Measurements from ENCODE around the gene SOX12.
"Not testable (repeated sequence)": the region's sequence is repeated elsewhere in the genome, so short reads cannot be mapped to it uniquely, and the experiment has no call there.

SOX12 gene

GRCh38 chr20:371755-372542 lies 46.6 kb downstream of the SOX12 start:
- no peaks in the 10 kb centered on the region for H3K36me3 Mint-ChIP-seq (ENCODE audit: low read depth)
- H3K27ac Mint-ChIP-seq: peak overlapping the region; percentile 81
- TF ChIP-seq, protein P1, sequence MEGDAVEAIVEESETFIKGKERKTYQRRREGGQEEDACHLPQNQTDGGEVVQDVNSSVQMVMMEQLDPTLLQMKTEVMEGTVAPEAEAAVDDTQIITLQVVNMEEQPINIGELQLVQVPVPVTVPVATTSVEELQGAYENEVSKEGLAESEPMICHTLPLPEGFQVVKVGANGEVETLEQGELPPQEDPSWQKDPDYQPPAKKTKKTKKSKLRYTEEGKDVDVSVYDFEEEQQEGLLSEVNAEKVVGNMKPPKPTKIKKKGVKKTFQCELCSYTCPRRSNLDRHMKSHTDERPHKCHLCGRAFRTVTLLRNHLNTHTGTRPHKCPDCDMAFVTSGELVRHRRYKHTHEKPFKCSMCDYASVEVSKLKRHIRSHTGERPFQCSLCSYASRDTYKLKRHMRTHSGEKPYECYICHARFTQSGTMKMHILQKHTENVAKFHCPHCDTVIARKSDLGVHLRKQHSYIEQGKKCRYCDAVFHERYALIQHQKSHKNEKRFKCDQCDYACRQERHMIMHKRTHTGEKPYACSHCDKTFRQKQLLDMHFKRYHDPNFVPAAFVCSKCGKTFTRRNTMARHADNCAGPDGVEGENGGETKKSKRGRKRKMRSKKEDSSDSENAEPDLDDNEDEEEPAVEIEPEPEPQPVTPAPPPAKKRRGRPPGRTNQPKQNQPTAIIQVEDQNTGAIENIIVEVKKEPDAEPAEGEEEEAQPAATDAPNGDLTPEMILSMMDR (IDR thresholded peaks at IDR 0.05): no peak
- H3K27me3 Mint-ChIP-seq (ENCODE audit: low read depth, poor library complexity): peaks cover 12% of the 10 kb centered on the region
- H3K4me3 Mint-ChIP-seq: no peak overlapping the region
- H3K4me1 Mint-ChIP-seq: peaks cover 39% of the 10 kb centered on the region
- no peak for DNase-seq
- H3K9me3 Mint-ChIP-seq: no peaks in the 10 kb centered on the region

DNA sequence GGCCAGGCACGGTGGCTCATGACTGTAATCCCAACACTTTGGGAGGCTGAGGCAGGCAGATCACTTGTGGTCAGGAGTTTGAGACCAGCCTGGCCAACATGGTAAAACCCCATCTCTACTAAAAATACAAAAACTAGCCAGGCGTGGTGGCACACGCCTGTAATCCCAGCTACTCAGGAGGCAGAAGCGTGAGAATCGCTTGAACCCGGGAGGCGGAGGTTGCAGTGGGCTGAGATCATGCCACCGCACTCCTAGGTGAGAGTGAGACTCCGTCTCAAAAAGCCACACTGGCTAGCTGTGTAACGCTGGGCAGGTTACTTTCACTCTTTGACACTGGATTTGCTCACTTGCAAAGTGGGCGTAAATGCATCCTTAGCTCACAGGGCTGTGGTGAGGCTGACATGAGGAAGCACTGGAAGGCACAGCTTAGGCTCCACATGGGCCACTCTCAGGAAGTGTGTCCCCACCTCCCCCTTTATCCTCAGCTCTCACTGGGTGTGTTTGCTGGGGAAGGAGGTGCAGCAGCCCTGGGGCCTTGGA lies 47.3 kb downstream of the SOX12 start:
- not testable (repeated sequence) for H3K36me3 Mint-ChIP-seq (ENCODE audit: low read depth); H3K9me3 Mint-ChIP-seq; H3K27me3 Mint-ChIP-seq (ENCODE audit: low read depth, poor library complexity); DNase-seq; H3K27ac Mint-ChIP-seq; H3K4me3 Mint-ChIP-seq
- peaks cover 32% of the 10 kb centered on the region for H3K4me1 Mint-ChIP-seq

DNA sequence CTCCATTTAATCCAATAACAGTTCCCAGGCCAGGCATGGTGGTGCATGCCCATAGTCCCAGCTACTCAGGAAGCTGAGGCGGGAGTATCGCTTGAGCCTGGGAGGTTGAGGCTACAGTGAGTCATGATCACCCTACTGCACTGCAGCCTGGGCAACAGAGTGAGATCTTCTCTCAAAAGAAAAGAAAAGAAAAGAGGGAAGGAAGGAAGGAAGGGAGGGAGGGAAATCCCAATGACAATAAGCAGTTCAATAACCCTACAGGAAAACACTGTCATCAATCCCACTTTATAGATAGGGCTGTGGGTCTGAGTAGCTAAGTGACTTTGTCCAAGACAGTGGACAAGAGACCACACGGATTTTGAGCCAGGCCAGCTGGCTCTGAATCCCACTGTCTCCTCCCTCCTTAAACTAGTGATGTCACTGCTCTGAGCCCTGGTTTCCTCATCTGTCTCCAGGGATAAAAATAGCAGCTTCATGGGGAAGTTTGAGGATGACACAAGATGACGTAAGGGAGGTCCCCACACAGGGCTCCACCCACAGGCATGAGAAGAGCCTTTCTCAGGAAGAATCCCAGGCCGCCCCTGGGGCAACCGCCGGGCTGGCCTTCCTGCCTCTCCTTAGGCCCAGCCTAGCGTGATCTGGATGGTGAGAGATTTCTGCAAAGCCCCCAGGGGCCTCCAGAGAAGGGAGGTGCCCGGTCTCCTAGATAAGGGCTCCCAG lies 48.0 kb downstream of the SOX12 start:
- no peak for DNase-seq
- TF ChIP-seq, protein P1 (IDR thresholded peaks at IDR 0.05): no peak
- peaks cover 25% of the 10 kb centered on the region for H3K4me1 Mint-ChIP-seq
- H3K36me3 Mint-ChIP-seq (ENCODE audit: low read depth): no peaks in the 10 kb centered on the region
- no peak overlapping the region for H3K4me3 Mint-ChIP-seq
- H3K27me3 Mint-ChIP-seq (ENCODE audit: low read depth, poor library complexity): peaks cover 10% of the 10 kb centered on the region
- no peak overlapping the region for H3K27ac Mint-ChIP-seq
- no peaks in the 10 kb centered on the region for H3K9me3 Mint-ChIP-seq

GRCh38 chr20:375265-375889 lies 50.0 kb downstream of the SOX12 start:
- H3K27ac Mint-ChIP-seq: peak overlapping the region; percentile 68
- DNase-seq: no peak

DNA sequence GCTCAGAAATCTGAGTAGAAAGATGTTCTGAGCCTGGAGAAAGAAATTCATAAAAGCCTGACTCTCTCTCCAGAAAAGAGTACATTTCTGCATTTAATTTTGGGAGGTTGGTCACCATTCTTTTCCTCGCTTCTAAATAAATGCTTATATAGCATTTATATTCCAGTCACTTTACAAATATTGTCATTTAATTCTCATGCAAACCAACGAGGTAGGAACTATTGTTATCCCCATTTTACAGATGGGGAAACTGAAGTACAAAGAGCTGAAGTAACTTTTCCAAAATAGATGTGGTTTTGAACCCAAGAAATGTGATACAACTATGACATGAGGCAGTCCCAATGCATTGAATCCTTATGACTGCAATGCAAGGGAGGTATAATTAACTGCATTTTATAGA lies 50.7 kb downstream of the SOX12 start:
- Mint-ChIP-seq H3K9me3 (no peaks in the 10 kb centered on the region), H3K36me3 (ENCODE audit: low read depth) (no peaks in the 10 kb centered on the region), H3K4me3 (no peak overlapping the region), H3K4me1 (peaks cover 16% of the 10 kb centered on the region), H3K27me3 (ENCODE audit: low read depth, poor library complexity) (peaks cover 18% of the 10 kb centered on the region), H3K27ac (no peak overlapping the region)
- no peak for DNase-seq
- TF ChIP-seq, protein P1 (IDR thresholded peaks at IDR 0.05): no peak

More at GRCh38 chr20:375265-375889, 50.0 kb downstream of the SOX12 start:
- no peak overlapping the region for H3K4me3 Mint-ChIP-seq
- peaks cover 16% of the 10 kb centered on the region for H3K4me1 Mint-ChIP-seq
- H3K27me3 Mint-ChIP-seq (ENCODE audit: low read depth, poor library complexity): peaks cover 14% of the 10 kb centered on the region
- H3K9me3 Mint-ChIP-seq: no peaks in the 10 kb centered on the region
- no peaks in the 10 kb centered on the region for H3K36me3 Mint-ChIP-seq (ENCODE audit: low read depth)
- TF ChIP-seq, protein P1 (IDR thresholded peaks at IDR 0.05): no peak

- Mint-ChIP-seq H3K36me3 (ENCODE audit: low read depth) (no peaks in the 10 kb centered on the region), H3K27me3 (ENCODE audit: low read depth, poor library complexity) (peaks cover 25% of the 10 kb centered on the region), H3K4me1 (peaks cover 15% of the 10 kb centered on the region), H3K27ac (no peak overlapping the region), H3K4me3 (no peak overlapping the region), H3K9me3 (no peaks in the 10 kb centered on the region)
- no peak for DNase-seq
- TF ChIP-seq, protein P1 (IDR thresholded peaks at IDR 0.05): no peak
Observed at GRCh38 chr20:376750-377149, 51.4 kb downstream of the SOX12 start.

- peaks cover 27% of the 10 kb centered on the region for H3K27me3 Mint-ChIP-seq (ENCODE audit: low read depth, poor library complexity)
- not testable (repeated sequence) for H3K36me3 Mint-ChIP-seq (ENCODE audit: low read depth); H3K27ac Mint-ChIP-seq; DNase-seq; H3K9me3 Mint-ChIP-seq; H3K4me3 Mint-ChIP-seq
- peaks cover 10% of the 10 kb centered on the region for H3K4me1 Mint-ChIP-seq
Observed at GRCh38 chr20:377578-377977, 52.2 kb downstream of the SOX12 start.
